Naive B cell (primary cell): ENCODE results near the gene ARHGAP21. TPM values are rescaled to one million over a fixed set of nuclear protein-coding genes. Genes with fewer than 3 reads are reported as not detected.

Source experiments
- ATAC-seq, 2 donors: fragments of 150-1000 bp; cut with Tn5 transposase; 2 replicates each; pipeline ENCODE4 v1.10.0; 2021; ENCODE audit warnings: low read depth in 2 of 2, mild to moderate bottlenecking in 2 of 2, moderate library complexity in 2 of 2
- DNase-seq: peaks from one replicate; pipeline ENCODE4 v3.0.0; 2022
- H3K27ac Mint-ChIP-seq, 6 donors: one replicate each; pipeline ENCODE4 v1.8.0; 2020 to 2022; ENCODE audit warnings: mild to moderate bottlenecking in 6 of 6, mixed read lengths in 6 of 6, moderate library complexity in 5 of 6, inconsistent platforms in 2 of 6
- H3K27me3 Mint-ChIP-seq, 3 donors: one replicate each; pipeline ENCODE4 v1.8.0; 2021 to 2022; ENCODE audit warnings: mixed read lengths in 3 of 3, mild to moderate bottlenecking in 1 of 3
- H3K36me3 Mint-ChIP-seq, 2 donors: one replicate each; pipeline ENCODE4 v1.8.0; 2020 to 2022; ENCODE audit warnings: mixed read lengths in 2 of 2, inconsistent platforms in 1 of 2, mild to moderate bottlenecking in 1 of 2
- H3K4me1 Mint-ChIP-seq, 3 donors: one replicate each; pipeline ENCODE4 v1.8.0; 2020 to 2022; ENCODE audit warnings: mixed read lengths in 3 of 3, inconsistent platforms in 1 of 3, mild to moderate bottlenecking in 1 of 3, moderate library complexity in 1 of 3
- H3K4me3 Mint-ChIP-seq, 8 donors: one replicate each; pipeline ENCODE4 v1.8.0; 2020 to 2022; ENCODE audit warnings: mild to moderate bottlenecking in 8 of 8, mixed read lengths in 8 of 8, moderate library complexity in 8 of 8, inconsistent platforms in 2 of 8
- H3K9me3 Mint-ChIP-seq, 7 donors: one replicate each; pipeline ENCODE4 v1.8.0; 2020 to 2022; ENCODE audit warnings: mixed read lengths in 7 of 7, mild to moderate bottlenecking in 5 of 7, inconsistent platforms in 2 of 7, moderate library complexity in 1 of 7
- polyA plus RNA-seq, 6 donors: library from polyadenylated mRNA; unstranded; fragments of 300-500 nt; fragmentation: Illumina TruSeq; gene quantifications; one replicate each; pipeline ENCODE4 v1.2.3, GENCODE V29; 2021; ENCODE audit warnings: low read depth in 6 of 6

ARHGAP21 gene
- polyA plus RNA-seq, 6 donors from 2014 or later, result 0.30 to 2.2 (median 0.56) TPM; not detected in 1

DNA sequence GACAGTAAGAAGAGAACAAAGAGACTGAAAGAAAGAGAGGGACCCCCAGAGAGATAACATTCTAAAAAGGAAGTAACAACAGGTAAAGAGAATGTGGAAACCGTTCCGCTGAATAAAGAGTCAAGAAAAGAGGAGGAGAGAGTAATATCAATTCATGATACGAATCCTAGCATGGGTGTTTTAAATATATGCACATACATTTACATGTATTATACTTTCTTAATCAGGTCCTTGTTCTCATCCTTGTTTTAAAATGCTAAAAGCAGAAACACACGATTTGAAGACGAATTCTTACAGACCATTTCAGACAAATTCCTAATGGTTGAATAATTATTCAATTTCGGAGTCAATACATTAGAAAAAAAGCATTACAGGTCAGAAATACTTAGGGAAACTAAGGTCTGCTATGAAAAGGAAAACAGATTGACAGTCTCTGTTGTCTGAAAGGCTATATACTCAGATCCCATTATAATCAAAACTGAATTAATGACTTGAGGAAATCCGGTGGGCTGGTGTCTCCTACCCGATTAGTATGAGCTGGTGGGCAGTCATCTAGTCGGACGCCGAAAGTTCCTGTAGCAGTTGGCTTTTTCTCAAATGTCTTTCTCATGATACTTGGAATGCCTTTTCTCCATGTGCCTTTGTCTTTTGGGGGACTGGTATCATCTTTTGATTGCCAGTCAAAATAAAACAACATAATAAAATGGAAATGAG lies 127.3 kb downstream of the ARHGAP21 start:
- no peak for DNase-seq
- Mint-ChIP-seq H3K4me1 (no peaks in the 10 kb centered on the region), H3K27me3 (no peaks in the 10 kb centered on the region), H3K36me3 (peaks cover 0 to 28% of the 10 kb centered on the region in 2 donors), H3K9me3 (no peaks in the 10 kb centered on the region), H3K4me3 (no peak overlapping the region), H3K27ac (no peak overlapping the region)
- ATAC-seq, result no peak

DNA sequence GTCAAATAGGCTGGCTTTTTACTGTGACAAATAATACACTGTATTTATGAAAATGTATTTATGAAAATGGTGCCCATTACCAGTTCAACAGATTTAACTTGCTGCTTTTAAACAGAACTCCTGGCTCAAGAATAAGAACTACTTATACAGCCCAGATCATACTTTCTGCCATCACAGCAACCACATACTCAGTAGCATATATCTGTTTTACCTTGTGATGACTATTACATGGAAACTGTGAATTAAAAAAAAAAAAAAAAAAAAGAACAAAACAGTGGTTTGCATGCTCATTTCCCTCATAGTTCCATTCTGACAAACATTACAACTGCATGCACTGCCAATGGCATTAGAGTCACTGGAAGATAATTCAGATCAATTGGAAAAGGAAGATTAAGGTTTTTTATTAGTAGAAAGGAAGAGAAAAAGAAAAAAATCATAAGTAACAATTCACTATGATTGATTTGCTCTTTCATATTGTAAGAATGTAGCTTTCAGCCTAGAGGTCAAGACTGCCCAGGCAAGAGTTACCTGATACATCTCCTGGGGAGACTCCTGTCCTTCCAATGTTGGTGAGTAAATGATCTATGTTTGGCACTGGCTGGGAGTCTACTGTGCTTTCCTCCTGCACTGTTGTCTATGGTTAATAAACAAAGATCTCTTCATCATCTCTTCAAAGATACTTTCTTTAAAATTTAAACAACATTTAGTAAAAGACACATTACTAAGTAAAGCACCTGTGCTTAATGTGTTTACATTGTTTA lies 132.8 kb downstream of the ARHGAP21 start:
- no peak overlapping the region for H3K4me3 Mint-ChIP-seq

DNA sequence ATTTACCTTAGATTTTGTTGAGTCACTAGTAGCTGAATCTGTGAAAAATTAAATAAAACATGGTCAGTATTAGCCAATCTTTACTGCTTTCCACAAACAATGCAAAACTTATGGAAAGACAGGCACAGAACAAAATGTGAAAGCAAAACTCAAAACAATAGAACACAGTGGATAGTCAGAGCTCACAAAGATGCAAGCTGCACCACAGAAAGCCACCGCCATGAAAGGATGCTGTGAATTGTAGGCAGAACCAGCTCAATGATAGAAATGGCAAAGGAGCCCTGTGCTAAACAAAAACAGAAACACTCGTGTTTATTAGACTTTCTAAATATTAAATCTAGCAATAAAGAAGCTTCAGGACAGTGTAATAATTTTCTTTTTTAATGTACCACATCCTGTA lies 134.4 kb downstream of the ARHGAP21 start:
- Mint-ChIP-seq H3K36me3 (peaks cover 0 to 24% of the 10 kb centered on the region in 2 donors), H3K9me3 (no peaks in the 10 kb centered on the region), H3K27me3 (no peaks in the 10 kb centered on the region), H3K4me3 (no peak overlapping the region), H3K4me1 (no peaks in the 10 kb centered on the region), H3K27ac (no peak overlapping the region)
- no peak for DNase-seq
- no peak for ATAC-seq

More for the DNA sequence above, 132.8 kb downstream of the ARHGAP21 start:
- ATAC-seq (no peak), DNase-seq (no peak)
- Mint-ChIP-seq H3K27ac (no peak overlapping the region), H3K4me1 (no peaks in the 10 kb centered on the region), H3K9me3 (no peaks in the 10 kb centered on the region), H3K36me3 (peaks cover 0 to 21% of the 10 kb centered on the region in 2 donors), H3K27me3 (no peaks in the 10 kb centered on the region)

DNA sequence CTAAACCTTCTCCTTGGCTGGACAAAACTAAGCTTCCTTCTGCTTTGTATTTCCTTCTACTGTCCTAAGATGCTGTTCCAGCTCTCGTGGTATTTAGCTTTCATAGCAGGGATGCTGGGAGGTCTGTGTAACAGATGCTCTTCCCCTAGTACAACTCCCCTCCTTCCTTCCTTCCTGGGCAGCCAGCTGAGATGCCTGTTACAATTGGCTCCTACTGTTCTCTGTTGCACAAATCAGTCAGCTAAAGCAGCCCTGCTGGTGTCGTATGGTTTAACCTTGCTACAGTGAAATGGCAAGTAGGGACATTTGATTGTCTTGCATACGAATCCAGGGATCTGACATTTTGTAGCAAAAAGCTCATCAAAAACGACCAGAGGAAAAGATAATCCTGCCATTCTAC lies 143.8 kb downstream of the ARHGAP21 start:
- Mint-ChIP-seq H3K9me3 (peaks cover 5 to 28% (median 12%) of the 10 kb centered on the region in 7 donors), H3K27ac (peak overlapping the region in 1 of 6 donors; percentile 69), H3K4me3 (no peak overlapping the region), H3K4me1 (no peaks in the 10 kb centered on the region), H3K36me3 (peaks cover 0 to 5% of the 10 kb centered on the region in 2 donors), H3K27me3 (peaks cover 0 to 4% (median 0%) of the 10 kb centered on the region in 3 donors)
- no peak for ATAC-seq
- DNase-seq, result no peak

DNA sequence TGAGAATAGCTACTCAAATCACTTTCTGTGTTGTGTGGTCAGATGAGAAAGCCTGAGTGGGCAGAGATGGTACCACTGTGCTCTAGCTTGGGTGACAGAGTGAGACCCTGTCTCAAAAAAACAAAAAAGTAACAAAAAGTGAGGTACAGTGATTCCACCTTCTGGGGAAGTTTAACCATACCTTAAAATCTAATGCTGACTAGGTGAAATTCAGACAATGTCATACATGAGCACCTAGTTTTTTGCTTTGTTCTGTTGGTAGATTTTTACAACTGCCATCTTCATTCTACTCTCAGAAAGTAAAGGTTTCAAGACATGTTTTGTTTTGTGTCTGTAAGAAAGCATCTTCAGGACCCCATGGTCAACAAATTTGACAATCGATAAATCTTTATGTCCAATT lies 144.2 kb downstream of the ARHGAP21 start:
- ATAC-seq, result no peak
- peaks cover 5 to 29% (median 13%) of the 10 kb centered on the region in 7 donors for H3K9me3 Mint-ChIP-seq
- H3K4me1 Mint-ChIP-seq, result no peaks in the 10 kb centered on the region
- H3K36me3 Mint-ChIP-seq, result peaks cover 0 to 5% of the 10 kb centered on the region in 2 donors
- H3K27ac Mint-ChIP-seq, result no peak overlapping the region
- H3K4me3 Mint-ChIP-seq, result no peak overlapping the region
- no peak for DNase-seq
- peaks cover 0 to 4% (median 0%) of the 10 kb centered on the region in 3 donors for H3K27me3 Mint-ChIP-seq

DNA sequence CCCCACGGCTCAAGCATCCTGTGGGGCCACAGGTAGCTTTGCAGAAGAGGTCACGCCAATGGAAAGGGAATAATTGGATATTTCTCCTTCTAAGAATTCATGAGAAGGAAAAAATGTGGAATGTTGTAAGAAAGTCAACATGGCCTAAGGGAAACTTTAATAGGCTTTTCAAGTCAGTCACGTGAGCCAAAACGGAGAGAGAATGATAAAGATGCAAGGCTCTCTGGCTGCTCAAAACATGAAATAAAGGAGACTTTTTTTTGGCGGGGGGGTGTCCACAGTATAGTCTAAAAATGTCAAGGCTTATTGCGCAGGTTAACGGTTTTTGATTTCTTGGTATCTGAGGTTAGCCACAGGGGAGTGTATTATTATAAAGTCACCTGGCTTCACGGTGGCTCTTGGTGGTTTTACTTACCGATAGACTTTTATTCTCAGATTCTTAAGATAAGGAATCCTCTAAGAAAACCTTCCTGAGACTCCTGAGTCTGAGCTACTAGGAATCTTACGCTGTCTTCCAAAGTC lies 148.1 kb downstream of the ARHGAP21 start:
- H3K27ac Mint-ChIP-seq, result no peak overlapping the region
- no peak for ATAC-seq
- H3K36me3 Mint-ChIP-seq, result peaks cover 0 to 5% of the 10 kb centered on the region in 2 donors
- DNase-seq, result no peak
- no peaks in the 10 kb centered on the region for H3K4me1 Mint-ChIP-seq
- H3K9me3 Mint-ChIP-seq, result peaks cover 5 to 29% (median 13%) of the 10 kb centered on the region in 7 donors
- H3K4me3 Mint-ChIP-seq, result no peak overlapping the region
- H3K27me3 Mint-ChIP-seq, result peaks cover 8 to 10% (median 10%) of the 10 kb centered on the region in 3 donors

DNA sequence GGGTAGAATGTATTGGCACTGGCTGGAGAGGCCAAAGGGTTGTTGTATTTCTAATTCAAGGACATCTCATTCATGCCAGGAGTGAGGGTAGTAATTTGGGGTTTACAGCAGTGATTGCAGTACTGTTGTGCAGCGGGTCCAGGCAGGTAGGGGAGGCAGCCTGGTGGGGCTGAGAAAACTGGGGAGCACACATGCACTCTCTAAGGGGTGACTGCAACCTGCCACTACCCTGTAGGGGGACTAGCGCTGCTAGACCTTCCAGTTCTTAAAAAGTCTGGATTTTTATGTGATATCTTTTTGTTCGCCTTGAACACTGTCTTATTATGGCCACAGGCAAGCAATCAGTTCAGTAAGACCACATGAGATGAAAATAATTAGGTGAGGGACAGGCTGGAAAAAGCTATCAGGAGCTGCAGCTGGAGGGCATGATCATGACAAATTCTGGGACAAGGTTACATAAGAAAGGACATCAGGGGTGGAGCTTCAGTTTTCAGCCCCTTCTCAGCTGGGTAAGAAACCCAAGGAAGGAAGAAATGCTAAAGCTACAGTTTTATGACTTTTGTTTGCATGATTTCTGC lies 149.0 kb downstream of the ARHGAP21 start:
- H3K9me3 Mint-ChIP-seq, result peaks cover 5 to 29% (median 12%) of the 10 kb centered on the region in 7 donors
- no peak overlapping the region for H3K4me3 Mint-ChIP-seq
- DNase-seq (no peak), ATAC-seq (no peak)
- no peaks in the 10 kb centered on the region for H3K4me1 Mint-ChIP-seq
- peaks cover 0 to 5% of the 10 kb centered on the region in 2 donors for H3K36me3 Mint-ChIP-seq
- H3K27ac Mint-ChIP-seq, result no peak overlapping the region
- H3K27me3 Mint-ChIP-seq, result peaks cover 8 to 18% (median 16%) of the 10 kb centered on the region in 3 donors

DNA sequence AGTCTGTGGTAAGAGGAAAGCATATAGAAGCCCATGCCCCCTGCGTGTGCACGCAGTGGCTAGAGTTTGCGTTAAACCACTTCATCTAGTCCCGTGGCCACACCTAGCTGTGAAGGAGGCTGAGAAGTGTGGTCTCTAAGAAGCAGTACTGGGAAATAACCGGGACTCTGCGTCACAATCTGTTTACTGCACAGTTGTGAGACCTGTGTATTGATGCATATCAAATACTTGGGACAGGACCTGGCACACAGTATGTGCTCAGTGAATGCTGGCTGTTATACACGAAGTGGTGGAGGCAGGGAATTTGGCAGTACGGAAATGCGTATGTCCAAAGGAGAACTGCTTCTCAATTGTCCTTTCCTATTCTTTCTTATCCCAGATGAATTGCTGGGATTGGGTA lies 149.5 kb downstream of the ARHGAP21 start:
- no peak for ATAC-seq
- H3K4me1 Mint-ChIP-seq, result no peaks in the 10 kb centered on the region
- peaks cover 0 to 5% of the 10 kb centered on the region in 2 donors for H3K36me3 Mint-ChIP-seq
- no peak for DNase-seq
- no peak overlapping the region for H3K27ac Mint-ChIP-seq
- H3K4me3 Mint-ChIP-seq, result no peak overlapping the region
- H3K9me3 Mint-ChIP-seq, result peaks cover 5 to 29% (median 13%) of the 10 kb centered on the region in 7 donors
- peaks cover 8 to 23% (median 16%) of the 10 kb centered on the region in 3 donors for H3K27me3 Mint-ChIP-seq

DNA sequence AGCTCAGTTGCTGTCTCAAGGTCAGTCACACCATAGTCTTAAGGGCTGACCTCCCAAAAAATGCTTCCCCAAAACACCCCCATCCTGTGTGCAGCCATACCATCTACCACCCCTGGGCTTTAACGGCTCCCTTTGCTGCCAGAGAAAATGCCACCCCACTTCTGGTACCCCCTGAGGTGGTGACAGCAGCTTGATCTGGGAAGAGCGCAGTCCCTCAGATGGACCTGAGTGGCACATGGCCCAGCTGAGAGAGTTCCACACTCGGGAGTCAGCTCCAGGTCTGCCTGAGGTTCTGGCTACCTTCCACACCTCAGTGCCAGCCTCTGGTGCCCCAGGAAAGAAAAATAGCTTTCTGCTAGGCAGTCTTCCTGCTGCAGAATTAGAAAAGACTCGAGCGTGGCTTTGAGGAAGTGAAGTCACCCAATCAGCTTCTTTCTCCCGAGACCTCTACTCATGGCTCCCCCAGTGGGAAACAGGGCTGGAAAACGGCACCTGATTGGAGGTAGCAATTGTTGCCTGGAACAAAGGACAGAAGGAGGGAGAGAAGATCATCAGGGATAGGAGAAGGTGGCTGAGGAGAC lies 151.7 kb downstream of the ARHGAP21 start:
- Mint-ChIP-seq H3K9me3 (peaks cover 5 to 21% (median 9%) of the 10 kb centered on the region in 7 donors), H3K4me3 (no peak overlapping the region), H3K36me3 (peaks cover 0 to 5% of the 10 kb centered on the region in 2 donors), H3K27ac (no peak overlapping the region), H3K4me1 (no peaks in the 10 kb centered on the region), H3K27me3 (peaks cover 8 to 24% (median 16%) of the 10 kb centered on the region in 3 donors)
- no peak for ATAC-seq
- no peak for DNase-seq

DNA sequence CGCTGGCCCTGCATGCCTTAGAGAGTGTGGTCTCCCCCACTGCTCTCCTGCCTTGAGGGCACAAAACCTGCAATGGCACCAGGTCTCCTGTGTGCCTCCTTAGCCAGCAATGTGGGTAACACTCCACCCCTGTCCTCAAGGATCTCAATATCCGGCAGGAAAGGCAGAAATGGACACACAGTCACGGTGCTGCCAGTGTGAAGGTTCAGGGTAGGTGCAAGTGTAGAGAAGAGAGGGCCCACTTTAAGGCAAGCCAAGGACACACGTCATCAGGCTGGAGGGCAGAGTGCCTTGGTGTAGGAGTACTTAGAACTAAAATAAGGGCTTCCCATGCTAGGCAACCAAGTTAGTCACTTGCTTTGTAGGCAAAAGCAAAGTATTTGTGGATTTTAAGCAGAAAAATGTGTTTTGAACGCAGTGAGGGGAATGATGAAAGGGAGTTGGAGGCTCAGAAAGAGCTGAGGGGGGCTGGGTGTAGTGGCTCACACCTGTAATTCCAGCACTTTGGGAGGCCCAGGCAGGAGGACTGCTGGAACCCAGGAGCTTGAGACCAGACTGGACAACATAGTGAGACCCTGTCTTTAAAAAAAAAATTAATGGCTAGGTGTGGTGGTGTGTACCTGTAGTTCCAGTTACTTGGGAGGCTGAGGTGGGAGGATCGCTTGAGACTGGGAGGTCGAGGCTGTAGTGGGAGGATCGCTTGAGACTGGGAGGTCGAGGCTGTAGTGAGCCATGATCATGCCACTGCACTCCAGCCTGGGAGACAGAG lies 152.8 kb downstream of the ARHGAP21 start:
- Mint-ChIP-seq H3K4me1 (no peaks in the 10 kb centered on the region), H3K36me3 (no peaks in the 10 kb centered on the region), H3K4me3 (peak overlapping the region in 1 of 8 donors; percentile 16), H3K27ac (peak overlapping the region in 1 of 6 donors; percentile 62), H3K9me3 (peaks cover 0 to 10% (median 5%) of the 10 kb centered on the region in 7 donors), H3K27me3 (peaks cover 8 to 24% (median 16%) of the 10 kb centered on the region in 3 donors)
- ATAC-seq, result no peak
- no peak for DNase-seq

DNA sequence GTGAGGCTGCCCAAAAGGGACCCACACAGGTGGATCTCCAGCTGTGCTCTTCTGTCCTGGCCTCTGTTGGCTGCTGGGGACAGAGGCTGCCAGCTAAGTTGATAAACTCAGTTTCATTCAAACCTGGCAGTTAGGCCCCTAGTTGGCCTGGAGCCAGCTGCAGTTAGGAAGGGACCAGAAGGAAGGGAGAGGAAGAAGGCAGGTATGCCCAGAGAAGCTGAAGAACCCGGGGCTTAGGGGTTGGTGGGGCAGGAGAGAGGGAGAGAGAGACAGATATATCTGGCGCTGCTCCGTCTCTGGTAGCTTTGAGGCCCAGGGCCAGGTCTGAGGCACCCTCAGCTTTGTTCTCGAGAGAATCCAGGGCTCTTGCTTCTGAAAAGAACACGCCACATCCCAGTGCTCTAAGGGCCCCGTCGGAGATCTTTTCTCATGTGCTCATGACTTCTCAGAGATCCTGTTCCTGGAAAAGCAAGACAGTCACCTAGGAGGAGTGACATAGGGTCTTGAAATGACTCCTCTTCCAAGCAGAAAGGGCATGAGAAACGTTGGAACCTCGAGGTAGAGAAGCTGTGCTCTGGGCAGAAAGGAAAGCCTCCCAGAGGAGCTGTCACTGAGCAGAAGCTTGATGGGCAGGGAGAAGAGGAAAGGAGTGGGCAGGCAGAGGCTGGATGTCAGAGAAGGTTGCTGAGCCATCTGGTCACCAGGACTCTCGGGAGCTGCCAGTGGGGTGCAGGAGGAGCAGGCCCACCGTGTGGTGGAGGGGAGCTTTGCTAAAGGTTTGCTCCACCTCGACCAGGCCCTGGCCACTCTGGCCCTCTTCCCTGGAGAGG lies 153.6 kb downstream of the ARHGAP21 start:
- Mint-ChIP-seq H3K9me3 (peaks cover 0 to 3% (median 2%) of the 10 kb centered on the region in 7 donors), H3K36me3 (no peaks in the 10 kb centered on the region), H3K27me3 (peaks cover 8 to 24% (median 16%) of the 10 kb centered on the region in 3 donors), H3K4me3 (no peak overlapping the region), H3K27ac (peak overlapping the region in 2 of 6 donors; percentile 68 to 76), H3K4me1 (no peaks in the 10 kb centered on the region)
- no peak for ATAC-seq
- DNase-seq, result no peak

DNA sequence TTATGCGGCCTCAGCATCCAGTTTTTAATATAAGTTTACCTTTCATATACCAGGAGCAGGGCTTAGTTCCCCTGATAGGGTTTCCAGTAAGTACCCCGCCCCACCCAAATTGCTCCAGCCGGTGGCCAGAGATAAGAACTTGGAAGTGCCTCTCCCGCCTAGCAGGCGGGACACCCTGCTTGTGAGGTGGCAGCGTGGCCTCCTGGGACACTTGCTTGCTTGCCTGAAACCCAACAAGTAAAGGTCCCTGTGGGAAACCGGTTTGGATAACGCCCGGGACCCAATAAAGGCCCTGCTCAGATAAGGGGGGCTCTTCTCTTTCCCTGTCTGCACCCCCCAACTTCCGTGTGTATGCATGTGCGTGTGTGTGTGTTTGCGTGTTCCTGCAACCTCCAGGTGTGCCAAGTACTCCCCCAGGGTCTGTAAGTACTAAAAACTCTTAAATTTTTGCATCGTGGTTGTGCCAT lies 154.3 kb downstream of the ARHGAP21 start:
- H3K27me3 Mint-ChIP-seq, result peaks cover 8 to 27% (median 16%) of the 10 kb centered on the region in 3 donors

More for the DNA sequence above, 154.3 kb downstream of the ARHGAP21 start:
- no peaks in the 10 kb centered on the region for H3K36me3 Mint-ChIP-seq
- no peak overlapping the region for H3K4me3 Mint-ChIP-seq
- H3K9me3 Mint-ChIP-seq, result peaks cover 0 to 2% (median under 1%) of the 10 kb centered on the region in 7 donors
- ATAC-seq, result no peak
- H3K4me1 Mint-ChIP-seq, result no peaks in the 10 kb centered on the region
- DNase-seq, result no peak
- peak overlapping the region in 1 of 6 donors; percentile 68 for H3K27ac Mint-ChIP-seq
